ENCODE measurements around the gene KCND3. TPM values are rescaled to one million over a fixed set of nuclear protein-coding genes. Genes with fewer than 3 reads are reported as not detected.

Gene KCND3
- total RNA-seq, 1 donor from 2014 or later = 8.1 TPM

DNA sequence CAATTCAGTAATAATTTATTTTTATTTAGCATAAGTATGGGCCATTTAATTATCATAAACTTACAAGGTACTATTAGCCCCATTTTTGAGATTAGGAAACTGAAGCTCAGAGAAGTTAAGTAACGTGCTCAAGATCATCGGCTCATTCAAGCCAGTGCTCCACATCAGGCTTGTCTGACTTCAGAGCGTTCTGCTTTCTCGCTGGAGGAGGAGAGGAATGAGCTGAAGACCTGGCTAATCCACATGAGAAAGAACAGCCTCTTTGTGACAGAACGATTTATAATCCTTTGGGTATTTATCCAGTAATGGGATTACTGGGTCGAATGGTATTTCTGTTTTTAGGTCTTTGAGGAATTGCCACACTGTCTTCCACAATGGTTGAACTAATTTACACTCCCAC, 194.1 kb downstream of the KCND3 start:
- DNase-seq (ENCODE audit: extremely low spot score in 2 of 2) = no peak
- TF ChIP-seq, protein P1, sequence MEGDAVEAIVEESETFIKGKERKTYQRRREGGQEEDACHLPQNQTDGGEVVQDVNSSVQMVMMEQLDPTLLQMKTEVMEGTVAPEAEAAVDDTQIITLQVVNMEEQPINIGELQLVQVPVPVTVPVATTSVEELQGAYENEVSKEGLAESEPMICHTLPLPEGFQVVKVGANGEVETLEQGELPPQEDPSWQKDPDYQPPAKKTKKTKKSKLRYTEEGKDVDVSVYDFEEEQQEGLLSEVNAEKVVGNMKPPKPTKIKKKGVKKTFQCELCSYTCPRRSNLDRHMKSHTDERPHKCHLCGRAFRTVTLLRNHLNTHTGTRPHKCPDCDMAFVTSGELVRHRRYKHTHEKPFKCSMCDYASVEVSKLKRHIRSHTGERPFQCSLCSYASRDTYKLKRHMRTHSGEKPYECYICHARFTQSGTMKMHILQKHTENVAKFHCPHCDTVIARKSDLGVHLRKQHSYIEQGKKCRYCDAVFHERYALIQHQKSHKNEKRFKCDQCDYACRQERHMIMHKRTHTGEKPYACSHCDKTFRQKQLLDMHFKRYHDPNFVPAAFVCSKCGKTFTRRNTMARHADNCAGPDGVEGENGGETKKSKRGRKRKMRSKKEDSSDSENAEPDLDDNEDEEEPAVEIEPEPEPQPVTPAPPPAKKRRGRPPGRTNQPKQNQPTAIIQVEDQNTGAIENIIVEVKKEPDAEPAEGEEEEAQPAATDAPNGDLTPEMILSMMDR (IDR thresholded peaks at IDR 0.05) = no peak
- TF ChIP-seq POLR2AphosphoS5 (IDR thresholded peaks at IDR 0.05; ENCODE audit: insufficient read depth in 1 of 2, low read depth in 1 of 2) (no peak), POLR2A (IDR thresholded peaks at IDR 0.05) (no peak)
- Histone ChIP-seq H3K27ac (no peak overlapping the region), H3K4me1 (no peaks in the 10 kb centered on the region), H3K27me3 (no peaks in the 10 kb centered on the region), H3K9me3 (no peaks in the 10 kb centered on the region), H3K36me3 (no peaks in the 10 kb centered on the region), H3K4me3 (no peak overlapping the region)
- intact Hi-C loops (cut with DNase I) = no loop called here

DNA sequence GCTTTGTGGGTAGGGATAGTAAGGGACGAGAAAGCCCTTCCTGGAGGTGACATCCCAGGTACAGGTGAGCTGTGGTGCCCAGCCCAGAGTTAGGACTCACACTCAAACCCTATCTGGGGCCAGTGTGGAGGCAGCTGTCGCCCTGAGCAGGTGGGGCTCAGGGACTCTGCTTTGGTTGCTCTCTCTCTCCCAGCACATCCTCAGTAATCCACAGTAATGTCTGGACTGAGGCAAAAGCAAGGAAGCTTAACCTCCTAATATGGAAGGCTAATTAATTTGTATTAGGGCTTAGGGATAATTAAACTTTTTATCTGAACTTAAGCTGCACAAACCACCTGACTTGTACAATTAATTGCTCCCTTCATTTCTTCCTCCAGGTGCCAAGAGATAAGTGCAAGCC, 195.5 kb downstream of the KCND3 start:
- Histone ChIP-seq H3K4me3 (no peak overlapping the region), H3K27me3 (no peaks in the 10 kb centered on the region), H3K9me3 (no peaks in the 10 kb centered on the region), H3K36me3 (no peaks in the 10 kb centered on the region), H3K27ac (no peak overlapping the region), H3K4me1 (peaks cover 2% of the 10 kb centered on the region)
- DNase-seq (ENCODE audit: extremely low spot score in 2 of 2) = no peak
- TF ChIP-seq POLR2AphosphoS5 (IDR thresholded peaks at IDR 0.05; ENCODE audit: insufficient read depth in 1 of 2, low read depth in 1 of 2) = no peak
- no peak for TF ChIP-seq POLR2A (IDR thresholded peaks at IDR 0.05)
- TF ChIP-seq, protein P1 (IDR thresholded peaks at IDR 0.05) = no peak
- intact Hi-C loops (cut with DNase I) = no loop called here

DNA sequence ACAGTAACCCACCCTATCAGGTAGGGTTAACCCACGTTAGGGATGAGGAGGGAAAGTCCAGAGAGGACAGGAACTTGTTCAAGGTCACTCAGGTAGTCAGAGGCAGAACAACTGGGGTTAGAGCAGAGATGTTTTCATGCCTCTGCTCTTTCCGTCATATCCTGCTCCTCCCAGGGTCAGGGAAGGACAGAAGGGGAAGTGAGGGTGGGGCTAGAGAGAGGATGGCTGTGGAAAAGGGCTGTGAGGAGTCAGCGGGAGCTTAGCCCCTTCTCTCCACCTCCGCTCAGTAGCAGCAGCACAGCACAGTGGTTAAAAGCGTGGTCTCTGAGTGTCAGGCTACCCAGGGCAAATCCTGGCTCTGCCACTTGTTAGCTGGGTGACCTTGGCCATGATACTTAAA, 197.2 kb downstream of the KCND3 start:
- no peaks in the 10 kb centered on the region for H3K27me3 ChIP-seq
- intact Hi-C loops (cut with DNase I) = no loop called here
- no peak for DNase-seq (ENCODE audit: extremely low spot score in 2 of 2)
- H3K4me1 ChIP-seq = peaks cover 6% of the 10 kb centered on the region
- H3K4me3 ChIP-seq = no peak overlapping the region
- no peaks in the 10 kb centered on the region for H3K36me3 ChIP-seq
- TF ChIP-seq POLR2A (IDR thresholded peaks at IDR 0.05) = no peak
- no peak for TF ChIP-seq POLR2AphosphoS5 (IDR thresholded peaks at IDR 0.05; ENCODE audit: insufficient read depth in 1 of 2, low read depth in 1 of 2)
- TF ChIP-seq, protein P1 (IDR thresholded peaks at IDR 0.05) = no peak
- H3K27ac ChIP-seq = no peak overlapping the region
- H3K9me3 ChIP-seq = no peaks in the 10 kb centered on the region

DNA sequence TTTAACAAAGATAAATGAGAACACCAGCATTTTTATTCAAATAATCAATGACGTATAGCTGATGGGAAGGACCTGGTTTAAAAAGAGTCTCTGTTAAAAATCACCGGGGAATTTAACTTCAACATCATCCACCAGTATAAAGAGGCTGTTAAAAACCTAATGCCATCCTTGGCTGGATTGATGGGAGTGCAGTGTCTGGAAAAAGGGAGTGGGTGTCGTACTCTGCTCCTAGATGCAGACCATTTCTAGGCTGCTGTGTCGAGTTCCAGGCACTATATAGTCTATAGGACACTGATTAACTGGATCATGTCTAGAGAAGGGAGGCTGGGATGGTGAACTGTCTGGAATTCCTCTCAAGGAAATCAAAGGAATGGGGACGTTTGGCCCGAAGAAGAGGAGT, 197.7 kb downstream of the KCND3 start:
- DNase-seq (ENCODE audit: extremely low spot score in 2 of 2) = peak in 1 of 2 donors; percentile 25
- Histone ChIP-seq H3K27me3 (no peaks in the 10 kb centered on the region), H3K9me3 (no peaks in the 10 kb centered on the region), H3K4me1 (peaks cover 6% of the 10 kb centered on the region), H3K27ac (no peak overlapping the region), H3K4me3 (no peak overlapping the region), H3K36me3 (no peaks in the 10 kb centered on the region)
- TF ChIP-seq, protein P1 (IDR thresholded peaks at IDR 0.05) = no peak
- TF ChIP-seq POLR2A (IDR thresholded peaks at IDR 0.05) = no peak
- no peak for TF ChIP-seq POLR2AphosphoS5 (IDR thresholded peaks at IDR 0.05; ENCODE audit: insufficient read depth in 1 of 2, low read depth in 1 of 2)
- intact Hi-C loops (cut with DNase I) = no loop called here

DNA sequence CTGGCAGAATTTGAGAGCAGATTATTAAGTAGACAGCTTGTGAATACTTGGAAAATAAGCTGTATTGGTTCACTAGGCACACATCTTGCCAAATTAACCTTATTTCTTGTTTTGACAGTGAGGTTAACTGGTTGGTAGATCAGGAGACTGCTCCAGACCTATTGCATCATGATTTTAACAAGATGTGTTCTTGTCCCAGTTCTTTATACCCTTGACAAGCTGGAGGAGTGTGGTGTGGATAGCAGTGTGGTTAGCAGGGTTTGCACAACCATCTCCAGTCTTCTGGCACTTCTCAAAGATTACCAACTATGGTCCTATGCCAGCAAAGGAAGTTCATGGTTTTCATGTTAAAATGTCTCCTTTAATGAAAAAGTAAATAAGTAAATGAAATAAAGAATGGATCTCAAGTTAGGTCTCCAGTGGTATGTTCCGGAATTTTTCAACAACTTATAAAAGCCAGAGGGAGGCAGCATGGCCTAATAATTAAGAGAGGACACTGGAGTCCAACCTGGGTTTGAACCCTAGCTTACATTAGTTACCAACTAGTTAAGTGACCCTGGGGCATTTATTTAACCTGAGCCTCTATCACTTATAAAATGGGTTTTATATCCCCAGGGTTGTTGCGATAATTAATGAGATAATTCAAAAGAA, 199.7 kb downstream of the KCND3 start:
- H3K9me3 ChIP-seq = no peaks in the 10 kb centered on the region
- peak in 1 of 2 donors; percentile 31 for TF ChIP-seq POLR2AphosphoS5 (IDR thresholded peaks at IDR 0.05; ENCODE audit: insufficient read depth in 1 of 2, low read depth in 1 of 2)
- no peak for TF ChIP-seq POLR2A (IDR thresholded peaks at IDR 0.05)
- TF ChIP-seq, protein P1 (IDR thresholded peaks at IDR 0.05) = peak in 1 of 3 experiments; percentile 29
- intact Hi-C loops (cut with DNase I) = no loop called here
- H3K27ac ChIP-seq = no peak overlapping the region
- no peak for DNase-seq (ENCODE audit: extremely low spot score in 2 of 2)
- H3K4me3 ChIP-seq = no peak overlapping the region
- H3K4me1 ChIP-seq = peaks cover 6% of the 10 kb centered on the region
- H3K36me3 ChIP-seq = no peaks in the 10 kb centered on the region
- H3K27me3 ChIP-seq = no peaks in the 10 kb centered on the region
